NT2/D1 (cell line): ENCODE data around the gene SFSWAP.

Experiments
- DNase-seq: peaks from one replicate; pipeline ENCODE4 v3.0.0-alpha.2; 2011; ENCODE audit warnings: low read depth, low spot score
- H3K27me3 ChIP-seq: 2 replicates; pipeline ENCODE4 v1.6.0; 2011; ENCODE audit warnings: mild to moderate bottlenecking; ENCODE audit not compliant: insufficient read length, insufficient read depth
- H3K36me3 ChIP-seq: 2 replicates; pipeline ENCODE4 v1.6.1; 2011; ENCODE audit warnings: mild to moderate bottlenecking, low read length, mixed read lengths; ENCODE audit not compliant: insufficient read depth, insufficient read length
- H3K4me1 ChIP-seq: 2 replicates; pipeline ENCODE4 v1.5.1; 2011; ENCODE audit not compliant: insufficient read depth, insufficient read length
- H3K4me3 ChIP-seq: 2 replicates; pipeline ENCODE4 v1.5.1; 2011; ENCODE audit warnings: low read depth; ENCODE audit not compliant: insufficient read length
- H3K9ac ChIP-seq: 2 replicates; pipeline ENCODE4 v1.6.0; 2011; ENCODE audit warnings: low read depth; ENCODE audit not compliant: insufficient read length
- H3K9me3 ChIP-seq: 2 replicates; pipeline ENCODE4 v1.5.1; 2011; ENCODE audit warnings: mild to moderate bottlenecking, low read length; ENCODE audit not compliant: insufficient read depth
- SUZ12 ChIP-seq: IDR thresholded peaks from 2 replicates; pipeline ENCODE4 v1.6.1; 2011; ENCODE audit not compliant: insufficient read length, insufficient read depth; ENCODE audit errors: extremely low read depth
- YY1 ChIP-seq: IDR thresholded peaks from 2 replicates; pipeline ENCODE4 v1.6.1; 2011; ENCODE audit not compliant: insufficient read length, insufficient read depth
- ZNF274 ChIP-seq: IDR thresholded peaks from 2 replicates; pipeline ENCODE4 v1.6.1; 2011; ENCODE audit warnings: mild to moderate bottlenecking, low read depth, low read length

Gene SFSWAP

GRCh38 chr12:131690320-131690719, 20.6 kb upstream of the SFSWAP start:
- no peak overlapping the region for H3K4me3 ChIP-seq
- H3K9me3 ChIP-seq, result peaks cover 5% of the 10 kb centered on the region; the same call in 1 of the 2 replicates
- H3K36me3 ChIP-seq, result no peaks in the 10 kb centered on the region
- H3K9ac ChIP-seq, result no peak overlapping the region
- H3K27me3 ChIP-seq, result no peaks in the 10 kb centered on the region
- no peak for DNase-seq
- no peak for TF ChIP-seq YY1
- TF ChIP-seq ZNF274, result no peak
- no peak for TF ChIP-seq SUZ12
- peaks cover 1% of the 10 kb centered on the region for H3K4me1 ChIP-seq

GRCh38 chr12:131692431-131692830, 18.5 kb upstream of the SFSWAP start:
- Histone ChIP-seq H3K4me3 (no peak overlapping the region), H3K9ac (no peak overlapping the region), H3K36me3 (no peaks in the 10 kb centered on the region), H3K4me1 (peaks cover 1% of the 10 kb centered on the region), H3K9me3 (no peaks in the 10 kb centered on the region), H3K27me3 (no peaks in the 10 kb centered on the region)
- no peak for DNase-seq
- no peak for TF ChIP-seq ZNF274
- no peak for TF ChIP-seq SUZ12
- no peak for TF ChIP-seq YY1

GRCh38 chr12:131693149-131693548, 17.7 kb upstream of the SFSWAP start:
- DNase-seq, result no peak

GRCh38 chr12:131694116-131694838, 16.6 kb upstream of the SFSWAP start:
- H3K4me1 ChIP-seq, result peaks cover 1% of the 10 kb centered on the region
- no peaks in the 10 kb centered on the region for H3K36me3 ChIP-seq
- TF ChIP-seq ZNF274 (no peak), SUZ12 (no peak), YY1 (no peak)
- no peak overlapping the region for H3K9ac ChIP-seq
- no peaks in the 10 kb centered on the region for H3K9me3 ChIP-seq
- no peak overlapping the region for H3K4me3 ChIP-seq
- no peaks in the 10 kb centered on the region for H3K27me3 ChIP-seq
- no peak for DNase-seq

More at GRCh38 chr12:131693149-131693548, 17.7 kb upstream of the SFSWAP start:
- Histone ChIP-seq H3K4me3 (no peak overlapping the region), H3K4me1 (peaks cover 1% of the 10 kb centered on the region), H3K9me3 (no peaks in the 10 kb centered on the region), H3K36me3 (no peaks in the 10 kb centered on the region), H3K9ac (no peak overlapping the region), H3K27me3 (no peaks in the 10 kb centered on the region)
- TF ChIP-seq SUZ12, result no peak
- no peak for TF ChIP-seq ZNF274
- no peak for TF ChIP-seq YY1

GRCh38 chr12:131695968-131696367, 14.9 kb upstream of the SFSWAP start:
- H3K4me3 ChIP-seq, result no peak overlapping the region
- no peaks in the 10 kb centered on the region for H3K27me3 ChIP-seq
- no peaks in the 10 kb centered on the region for H3K9me3 ChIP-seq
- peak overlapping the region; percentile 6 for H3K9ac ChIP-seq
- DNase-seq, result no peak
- H3K4me1 ChIP-seq, result peaks cover 1% of the 10 kb centered on the region
- TF ChIP-seq YY1, result no peak
- H3K36me3 ChIP-seq, result no peaks in the 10 kb centered on the region

GRCh38 chr12:131698286-131698685, 12.6 kb upstream of the SFSWAP start:
- Histone ChIP-seq H3K9me3 (0 out of 2 replicates have a peak, but pooled peaks cover 3% of the 10 kb centered on the region), H3K4me1 (peaks cover 1% of the 10 kb centered on the region), H3K36me3 (no peaks in the 10 kb centered on the region), H3K9ac (no peak overlapping the region), H3K27me3 (no peaks in the 10 kb centered on the region), H3K4me3 (no peak overlapping the region)
- TF ChIP-seq SUZ12, result no peak
- no peak for TF ChIP-seq ZNF274
- no peak for TF ChIP-seq YY1
- DNase-seq, result no peak

- Histone ChIP-seq H3K27me3 (no peaks in the 10 kb centered on the region), H3K36me3 (no peaks in the 10 kb centered on the region), H3K9me3 (peaks cover 12% of the 10 kb centered on the region; the same call in 1 of the 2 replicates), H3K4me3 (no peak overlapping the region), H3K4me1 (peaks cover under 1% of the 10 kb centered on the region), H3K9ac (no peak overlapping the region)
- DNase-seq, result no peak
- TF ChIP-seq SUZ12 (no peak), YY1 (no peak), ZNF274 (no peak)
Observed at GRCh38 chr12:131699434-131699833, 11.5 kb upstream of the SFSWAP start.
